PFSK-1 (cell line): ENCODE results near the gene UNC5C.

Source experiments
- FOXP2 ChIP-seq: optimal IDR thresholded peaks from 2 replicates; pipeline ENCODE3; 2011; ENCODE audit warnings: borderline replicate concordance, control low read depth, inconsistent platforms; ENCODE audit not compliant: insufficient read depth; ENCODE audit errors: extremely low read length, extremely low read depth
- POLR2AphosphoS5 ChIP-seq: IDR thresholded peaks from 2 replicates; pipeline ENCODE4 v1.6.1; 2012; ENCODE audit warnings: low read depth, mild to moderate bottlenecking, control low read depth, low read length, moderate library complexity
- SIN3A ChIP-seq: IDR thresholded peaks from 2 replicates; pipeline ENCODE4 v1.6.1; 2012; ENCODE audit warnings: mild to moderate bottlenecking, low read length, moderate library complexity, borderline replicate concordance; ENCODE audit not compliant: insufficient read depth
- TAF1 ChIP-seq: IDR thresholded peaks from 2 replicates; pipeline ENCODE4 v1.6.1; 2012; ENCODE audit warnings: low read length, control low read depth, borderline replicate concordance; ENCODE audit not compliant: insufficient read depth
- TF ChIP-seq, protein P1 (sequence below), 2 experiments: IDR thresholded peaks; 2 replicates each; pipeline versions ENCODE4 v1.6.1 to v1.8.0; 2011 to 2012; ENCODE audit warnings: low read depth in 2 of 2, low read length in 2 of 2, control low read depth in 1 of 2, inconsistent platforms in 1 of 2, mild to moderate bottlenecking in 1 of 2, moderate library complexity in 1 of 2; ENCODE audit not compliant: insufficient read depth in 1 of 2

DNA sequence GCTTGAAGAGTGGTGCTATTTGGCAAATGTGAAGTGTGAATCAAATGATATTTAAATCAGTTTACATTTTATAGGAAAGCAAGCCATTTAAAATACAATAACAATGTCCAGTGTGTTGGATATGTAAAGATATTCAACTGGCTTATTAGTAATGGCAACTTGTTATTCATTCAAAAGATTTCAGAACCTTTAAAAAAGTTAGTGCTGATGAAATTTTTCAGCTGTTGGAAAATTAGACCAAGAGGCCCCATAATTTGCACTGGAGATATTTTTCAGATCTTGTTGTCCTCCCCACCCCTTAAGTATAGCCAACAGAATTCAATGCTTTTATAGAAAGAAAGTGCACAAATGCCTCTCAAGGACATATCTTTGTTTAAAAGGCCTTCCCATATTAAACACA lies 54.6 kb downstream of the UNC5C start:
- TF ChIP-seq TAF1: no peak
- TF ChIP-seq SIN3A: no peak
- no peak for TF ChIP-seq POLR2AphosphoS5
- TF ChIP-seq, protein P1, sequence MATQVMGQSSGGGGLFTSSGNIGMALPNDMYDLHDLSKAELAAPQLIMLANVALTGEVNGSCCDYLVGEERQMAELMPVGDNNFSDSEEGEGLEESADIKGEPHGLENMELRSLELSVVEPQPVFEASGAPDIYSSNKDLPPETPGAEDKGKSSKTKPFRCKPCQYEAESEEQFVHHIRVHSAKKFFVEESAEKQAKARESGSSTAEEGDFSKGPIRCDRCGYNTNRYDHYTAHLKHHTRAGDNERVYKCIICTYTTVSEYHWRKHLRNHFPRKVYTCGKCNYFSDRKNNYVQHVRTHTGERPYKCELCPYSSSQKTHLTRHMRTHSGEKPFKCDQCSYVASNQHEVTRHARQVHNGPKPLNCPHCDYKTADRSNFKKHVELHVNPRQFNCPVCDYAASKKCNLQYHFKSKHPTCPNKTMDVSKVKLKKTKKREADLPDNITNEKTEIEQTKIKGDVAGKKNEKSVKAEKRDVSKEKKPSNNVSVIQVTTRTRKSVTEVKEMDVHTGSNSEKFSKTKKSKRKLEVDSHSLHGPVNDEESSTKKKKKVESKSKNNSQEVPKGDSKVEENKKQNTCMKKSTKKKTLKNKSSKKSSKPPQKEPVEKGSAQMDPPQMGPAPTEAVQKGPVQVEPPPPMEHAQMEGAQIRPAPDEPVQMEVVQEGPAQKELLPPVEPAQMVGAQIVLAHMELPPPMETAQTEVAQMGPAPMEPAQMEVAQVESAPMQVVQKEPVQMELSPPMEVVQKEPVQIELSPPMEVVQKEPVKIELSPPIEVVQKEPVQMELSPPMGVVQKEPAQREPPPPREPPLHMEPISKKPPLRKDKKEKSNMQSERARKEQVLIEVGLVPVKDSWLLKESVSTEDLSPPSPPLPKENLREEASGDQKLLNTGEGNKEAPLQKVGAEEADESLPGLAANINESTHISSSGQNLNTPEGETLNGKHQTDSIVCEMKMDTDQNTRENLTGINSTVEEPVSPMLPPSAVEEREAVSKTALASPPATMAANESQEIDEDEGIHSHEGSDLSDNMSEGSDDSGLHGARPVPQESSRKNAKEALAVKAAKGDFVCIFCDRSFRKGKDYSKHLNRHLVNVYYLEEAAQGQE (IDR thresholded peaks at IDR 0.05; ENCODE audit: insufficient read depth in 1 of 2, low read depth in 2 of 2, low read length in 2 of 2): no peak
- no peak for TF ChIP-seq FOXP2
